Left ventricle myocardium inferior (tissue), 1 donor: ENCODE data around the gene APOC4. TPM values are rescaled to one million over a fixed set of nuclear protein-coding genes. Genes with fewer than 3 reads are reported as not detected.

Experiments
- DNase-seq: peaks from one replicate; pipeline ENCODE4 v3.0.0-alpha.2; 2020
- H3K27ac ChIP-seq: fragments of 200-600 bp; replicated peaks from 2 replicates; pipeline ENCODE4 v1.8.0; 2021
- H3K27me3 ChIP-seq: fragments of 200-600 bp; 2 replicates; pipeline ENCODE4 v1.8.0; 2021; ENCODE audit warnings: low read depth
- H3K36me3 ChIP-seq: fragments of 200-600 bp; 2 replicates; pipeline ENCODE4 v1.8.0; 2021
- H3K4me1 ChIP-seq: fragments of 200-600 bp; 2 replicates; pipeline ENCODE4 v1.8.0; 2021
- H3K4me3 ChIP-seq: fragments of 200-600 bp; 2 replicates; pipeline ENCODE4 v1.8.0; 2021; ENCODE audit warnings: mild to moderate bottlenecking, moderate library complexity
- H3K9me3 ChIP-seq: fragments of 200-600 bp; replicated peaks from 2 replicates; pipeline ENCODE4 v1.8.0; 2021
- intact Hi-C: fragments of 100-400 bp; cut with micrococcal nuclease; formaldehyde crosslinking; loops from one replicate; pipeline ENCODE4 v1.11.0; 2022
- total RNA-seq: library from RNA; stranded (reverse); fragmentation: NEBNext Ultra II Directional; extraction: Animal tissue kit (Norgen Biotek cat#: 25700); gene quantifications from one replicate; pipeline ENCODE4 v1.2.1, GENCODE V29; 2021
- TF ChIP-seq, protein P1 (sequence below): fragments of 200-600 bp; IDR thresholded peaks from 2 replicates; pipeline ENCODE4 v1.8.0; 2021; ENCODE audit warnings: antibody characterized with exemption, mild to moderate bottlenecking, borderline replicate concordance
- donor health status: DM: no; HTN: yes; CAD: no; lungs with severe emphysema.

The APOC4 gene
- total RNA-seq, 1 donor from 2014 or later: not detected

GRCh38 chr19:44954649-44955504, 12.8 kb downstream of the APOC4 start, which contains the start of gene CLPTM1:
TSS of gene CLPTM1 (plus strand) at chr19:44955380. CDS start at chr19:44955396, 16 bp downstream.
- peaks cover 75% of the 10 kb centered on the region for H3K4me1 ChIP-seq

DNA sequence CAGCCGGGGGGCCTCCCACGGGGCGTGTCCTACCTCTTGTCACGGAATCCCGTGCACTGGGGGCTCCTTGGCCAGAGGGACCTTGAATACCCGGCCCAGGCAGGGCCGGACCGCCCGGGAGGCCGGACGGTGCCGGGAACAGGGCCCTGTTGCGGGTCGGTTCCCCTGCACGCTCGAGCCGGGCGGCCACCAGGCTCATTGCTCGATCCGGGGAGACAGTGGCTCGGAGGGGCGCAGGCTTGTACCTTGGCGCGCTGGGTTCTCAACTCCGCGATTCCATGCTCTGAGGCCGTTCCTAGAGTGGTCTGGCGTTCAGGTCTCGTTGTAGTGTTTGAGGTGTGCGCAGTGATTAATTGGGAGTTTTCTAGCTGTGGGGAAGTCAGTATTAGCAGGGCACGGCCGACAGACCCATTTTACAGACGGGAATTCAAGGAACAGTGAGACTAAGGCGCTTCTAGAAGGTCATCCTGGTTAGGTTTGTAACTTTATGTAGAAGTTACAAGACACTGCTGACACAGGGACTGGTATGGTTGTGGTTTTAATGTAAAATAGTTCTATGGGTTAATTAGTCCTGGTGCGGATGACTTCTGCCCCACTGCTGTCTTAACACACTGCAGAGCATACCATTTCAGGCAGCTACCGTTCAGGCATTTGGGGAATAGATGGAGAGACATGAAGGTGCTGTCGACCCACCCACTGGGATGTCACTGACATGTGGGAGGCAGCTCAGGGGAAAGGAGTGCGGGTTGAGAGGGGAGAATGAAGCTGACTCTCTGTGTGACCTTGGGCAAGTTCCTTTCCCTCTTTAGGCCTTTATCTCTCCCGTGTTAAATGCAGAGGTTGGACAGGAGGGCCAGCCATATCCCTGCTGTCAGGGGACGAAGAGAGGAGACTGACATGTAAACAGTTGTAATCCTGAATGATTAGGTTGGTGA, 13.7 kb downstream of the APOC4 start:
- Histone ChIP-seq H3K27me3 (no peaks in the 10 kb centered on the region), H3K4me3 (peak overlapping the region; percentile 95), H3K4me1 (peaks cover 83% of the 10 kb centered on the region), H3K36me3 (no peaks in the 10 kb centered on the region), H3K27ac (peak overlapping the region; percentile 99), H3K9me3 (no peaks in the 10 kb centered on the region)
- DNase-seq: no peak
- TF ChIP-seq, protein P1, sequence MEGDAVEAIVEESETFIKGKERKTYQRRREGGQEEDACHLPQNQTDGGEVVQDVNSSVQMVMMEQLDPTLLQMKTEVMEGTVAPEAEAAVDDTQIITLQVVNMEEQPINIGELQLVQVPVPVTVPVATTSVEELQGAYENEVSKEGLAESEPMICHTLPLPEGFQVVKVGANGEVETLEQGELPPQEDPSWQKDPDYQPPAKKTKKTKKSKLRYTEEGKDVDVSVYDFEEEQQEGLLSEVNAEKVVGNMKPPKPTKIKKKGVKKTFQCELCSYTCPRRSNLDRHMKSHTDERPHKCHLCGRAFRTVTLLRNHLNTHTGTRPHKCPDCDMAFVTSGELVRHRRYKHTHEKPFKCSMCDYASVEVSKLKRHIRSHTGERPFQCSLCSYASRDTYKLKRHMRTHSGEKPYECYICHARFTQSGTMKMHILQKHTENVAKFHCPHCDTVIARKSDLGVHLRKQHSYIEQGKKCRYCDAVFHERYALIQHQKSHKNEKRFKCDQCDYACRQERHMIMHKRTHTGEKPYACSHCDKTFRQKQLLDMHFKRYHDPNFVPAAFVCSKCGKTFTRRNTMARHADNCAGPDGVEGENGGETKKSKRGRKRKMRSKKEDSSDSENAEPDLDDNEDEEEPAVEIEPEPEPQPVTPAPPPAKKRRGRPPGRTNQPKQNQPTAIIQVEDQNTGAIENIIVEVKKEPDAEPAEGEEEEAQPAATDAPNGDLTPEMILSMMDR: no peak
- intact Hi-C loops: no loop called here

More at GRCh38 chr19:44954649-44955504, 12.8 kb downstream of the APOC4 start, which contains the start of gene CLPTM1:
- H3K27me3 ChIP-seq: no peaks in the 10 kb centered on the region
- peak; percentile 97 for DNase-seq
- peak within 1 kb of the TSS; percentile 95 for H3K4me3 ChIP-seq
- intact Hi-C loops: loop anchor here (5.0 kb wide), 1 partner anchor 53 kb away; no protein-coding TSS in a partner anchor
- TF ChIP-seq, protein P1: no peak
- peak within 1 kb of the TSS; percentile 99 for H3K27ac ChIP-seq
- no peaks in the 10 kb centered on the region for H3K9me3 ChIP-seq
- peaks cover 8% of the 10 kb centered on the region for H3K36me3 ChIP-seq

- no peak overlapping the region for H3K27ac ChIP-seq
- H3K4me1 ChIP-seq: peaks cover 82% of the 10 kb centered on the region
- intact Hi-C loops: no loop called here
- DNase-seq: no peak
- TF ChIP-seq, protein P1: no peak
- no peak overlapping the region for H3K4me3 ChIP-seq
- no peaks in the 10 kb centered on the region for H3K27me3 ChIP-seq
- no peaks in the 10 kb centered on the region for H3K9me3 ChIP-seq
- peaks cover 13% of the 10 kb centered on the region for H3K36me3 ChIP-seq
These were observed 15.5 kb downstream of the APOC4 start for GRCh38 chr19:44957526-44957925.

DNA sequence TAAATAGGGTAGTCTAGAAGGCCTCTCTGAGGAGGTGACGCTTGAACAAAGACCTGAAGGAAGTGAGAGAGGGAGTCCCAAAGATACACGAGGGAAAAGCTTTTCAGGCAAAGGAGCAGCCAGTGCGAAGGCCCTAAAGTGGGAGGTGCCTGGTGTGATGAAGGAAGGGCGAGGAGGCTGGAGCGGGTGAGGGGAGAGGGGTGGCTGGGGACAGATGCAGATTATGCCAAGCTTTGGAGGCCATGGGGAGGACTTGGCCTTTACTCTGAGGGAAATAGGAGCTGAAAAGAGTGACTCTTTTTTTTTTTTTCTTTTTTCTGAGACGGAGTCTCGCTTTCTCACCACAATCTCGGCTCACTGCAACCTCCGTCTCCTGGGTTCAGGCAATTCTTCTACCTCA, 16.1 kb downstream of the APOC4 start:
- H3K4me1 ChIP-seq: peaks cover 81% of the 10 kb centered on the region
- intact Hi-C loops: no loop called here
- TF ChIP-seq, protein P1: no peak
- no peak for DNase-seq
- H3K9me3 ChIP-seq: no peaks in the 10 kb centered on the region
- H3K4me3 ChIP-seq: no peak overlapping the region
- no peak overlapping the region for H3K27ac ChIP-seq
- H3K27me3 ChIP-seq: no peaks in the 10 kb centered on the region
- H3K36me3 ChIP-seq: peaks cover 18% of the 10 kb centered on the region

- DNase-seq: no peak
- Histone ChIP-seq H3K27ac (no peak overlapping the region), H3K4me3 (no peak overlapping the region), H3K36me3 (peaks cover 33% of the 10 kb centered on the region), H3K27me3 (no peaks in the 10 kb centered on the region), H3K4me1 (peaks cover 65% of the 10 kb centered on the region), H3K9me3 (no peaks in the 10 kb centered on the region)
- intact Hi-C loops: no loop called here
- TF ChIP-seq, protein P1: no peak
These were observed 17.7 kb downstream of the APOC4 start for GRCh38 chr19:44959691-44960090.
